Osteoblast (primary cell): Measurements from ENCODE around the gene TMPRSS3. TPM values are rescaled to one million over a fixed set of nuclear protein-coding genes. Genes with fewer than 3 reads are reported as not detected.

ENCODE experiments used
- DNase-seq: peaks from one replicate; pipeline ENCODE4 v3.0.0; 2011; ENCODE audit warnings: low spot score, mixed read lengths; ENCODE audit not compliant: insufficient read length; ENCODE audit errors: missing footprints
- H2AFZ ChIP-seq: 2 replicates; pipeline ENCODE4 v1.6.0; 2011; ENCODE audit warnings: mild to moderate bottlenecking, low read length
- H3K27ac ChIP-seq: 2 replicates; pipeline ENCODE4 v1.5.1; 2011; ENCODE audit warnings: mild to moderate bottlenecking, low read depth, low read length, moderate library complexity
- H3K27me3 ChIP-seq: 2 replicates; pipeline ENCODE4 v1.6.0; 2012; ENCODE audit warnings: mild to moderate bottlenecking, control low read depth, inconsistent platforms, low read length, moderate library complexity; ENCODE audit not compliant: insufficient read depth
- H3K36me3 ChIP-seq: 2 replicates; pipeline ENCODE4 v1.5.1; 2011; ENCODE audit warnings: mild to moderate bottlenecking, low read length, control low read depth, moderate library complexity; ENCODE audit not compliant: insufficient read depth
- H3K4me1 ChIP-seq: 2 replicates; pipeline ENCODE4 v1.5.1; 2011; ENCODE audit warnings: mild to moderate bottlenecking, low read length, control low read depth, moderate library complexity; ENCODE audit not compliant: insufficient read depth
- H3K4me2 ChIP-seq: 2 replicates; pipeline ENCODE4 v1.6.0; 2011; ENCODE audit warnings: mild to moderate bottlenecking, low read length; ENCODE audit not compliant: insufficient read depth
- H3K4me3 ChIP-seq: fragments of 200-600 bp; sonication (generic); 3 replicates; pipeline ENCODE4 v1.5.1; 2012; ENCODE audit warnings: mild to moderate bottlenecking, low read length, inconsistent platforms; ENCODE audit not compliant: insufficient read depth
- H3K79me2 ChIP-seq: 2 replicates; pipeline ENCODE4 v1.6.0; 2012; ENCODE audit warnings: mild to moderate bottlenecking, low read length, control low read depth, inconsistent platforms; ENCODE audit not compliant: insufficient read depth
- H3K9me3 ChIP-seq: 2 replicates; pipeline ENCODE4 v1.5.1; 2011; ENCODE audit warnings: low read depth, low read length, control low read depth
- H4K20me1 ChIP-seq: 2 replicates; pipeline ENCODE4 v1.6.0; 2012; ENCODE audit warnings: mild to moderate bottlenecking, low read length, control low read depth; ENCODE audit not compliant: insufficient read depth
- CTCF ChIP-seq: IDR thresholded peaks from 2 replicates; pipeline ENCODE4 v1.5.1; 2011; ENCODE audit warnings: mild to moderate bottlenecking, low read depth, low read length, moderate library complexity; ENCODE audit errors: extremely low read depth
- small RNA-seq: library from RNA; depleted of rRNA; stranded (forward); fragments of <200 nt; gene quantifications from one replicate; pipeline ENCODE3, GENCODE V24; 2012
- total RNA-seq: library from RNA; depleted of rRNA; stranded (reverse); fragments of >200 nt; gene quantifications from 2 replicates; pipeline ENCODE4 v1.2.3, GENCODE V29; 2012

The TMPRSS3 gene
- total RNA-seq, 1 donor, result not detected

GRCh38 chr21:42330380-42331371 lies 65.2 kb downstream of the TMPRSS3 start:
- Histone ChIP-seq H3K36me3 (no peaks in the 10 kb centered on the region), H3K4me1 (no peaks in the 10 kb centered on the region), H2AFZ (no peak overlapping the region), H3K4me2 (no peak overlapping the region), H3K27ac (no peak overlapping the region), H3K27me3 (peaks cover 6% of the 10 kb centered on the region), H4K20me1 (no peaks in the 10 kb centered on the region), H3K4me3 (no peak overlapping the region), H3K9me3 (no peaks in the 10 kb centered on the region), H3K79me2 (no peaks in the 10 kb centered on the region)
- DNase-seq, result no peak
- no peak for TF ChIP-seq CTCF

- H3K27ac ChIP-seq, result no peak overlapping the region
- no peaks in the 10 kb centered on the region for H3K36me3 ChIP-seq
- no peak overlapping the region for H3K4me3 ChIP-seq
- H3K27me3 ChIP-seq, result no peaks in the 10 kb centered on the region
- DNase-seq, result no peak
- H3K9me3 ChIP-seq, result no peaks in the 10 kb centered on the region
- H4K20me1 ChIP-seq, result no peaks in the 10 kb centered on the region
- no peak overlapping the region for H2AFZ ChIP-seq
- no peaks in the 10 kb centered on the region for H3K79me2 ChIP-seq
- no peaks in the 10 kb centered on the region for H3K4me1 ChIP-seq
- TF ChIP-seq CTCF, result no peak
- H3K4me2 ChIP-seq, result no peak overlapping the region
Measured at GRCh38 chr21:42324896-42325295, 71.0 kb downstream of the TMPRSS3 start.

Small RNA genes within 50 kb of the gene (small RNA-seq; reads per million reads assigned to genes)
- gene RNU6-1149P, result not detected

Other genes starting within 250 kb of the TMPRSS3 start
- gene ABCG1, start 176.9 kb downstream of the TMPRSS3 start, total RNA-seq, result under 0.01 and 0.72 TPM in 2 replicates
- not detected in 2 replicates for gene TFF3, start 80.6 kb downstream of the TMPRSS3 start, total RNA-seq
- gene TFF2, start 45.1 kb downstream of the TMPRSS3 start, total RNA-seq, result not detected in 2 replicates
- not detected in 2 replicates for gene TFF1, start 29.5 kb downstream of the TMPRSS3 start, total RNA-seq
- not detected in 2 replicates for gene UBASH3A, start 7.8 kb upstream of the TMPRSS3 start, total RNA-seq
- 0.29 TPM in 1 of 2 replicates, not detected in the other for gene RSPH1, start 100.2 kb upstream of the TMPRSS3 start, total RNA-seq
- gene SLC37A1, start 117.8 kb upstream of the TMPRSS3 start, total RNA-seq, result 5.9 and 6.9 TPM in 2 replicates